GM23338 (cell line): ENCODE measurements around the gene WDR53. TPM values are rescaled to one million over a fixed set of nuclear protein-coding genes. Genes with fewer than 3 reads are reported as not detected.

ENCODE experiments used
- ATAC-seq: fragments of 200-7000 bp; cut with Tn5 transposase; 3 replicates; pipeline ENCODE4 v1.9.1; 2020
- DNase-seq: peaks from one replicate; pipeline ENCODE4 v3.0.0-alpha.2; 2015; ENCODE audit warnings: low spot score
- H2AFZ ChIP-seq: fragments of 200-600 bp; sonication (generic); 2 replicates; pipeline ENCODE4 v1.8.0; 2016; ENCODE audit warnings: antibody characterized with exemption, mild to moderate bottlenecking, moderate library complexity
- H3F3A ChIP-seq: fragments of 200-600 bp; sonication (generic); replicated peaks from 2 replicates; pipeline ENCODE4 v1.8.0; 2017; ENCODE audit warnings: antibody characterized with exemption, mixed run types, low read depth
- H3K27ac ChIP-seq: fragments of 200-600 bp; sonication (generic); 2 replicates; pipeline ENCODE4 v1.6.1; 2016; ENCODE audit warnings: low read depth
- H3K27me3 ChIP-seq: fragments of 200-600 bp; sonication (generic); 2 replicates; pipeline ENCODE4 v1.8.0; 2016; ENCODE audit warnings: mild to moderate bottlenecking, mixed run types, moderate library complexity; ENCODE audit not compliant: insufficient read depth
- H3K36me3 ChIP-seq: fragments of 200-600 bp; sonication (generic); 2 replicates; pipeline ENCODE4 v1.8.0; 2016; ENCODE audit warnings: mild to moderate bottlenecking; ENCODE audit not compliant: insufficient read depth
- H3K4me1 ChIP-seq: fragments of 200-600 bp; sonication (generic); 2 replicates; pipeline ENCODE4 v1.8.0; 2016; ENCODE audit warnings: mild to moderate bottlenecking, moderate library complexity; ENCODE audit not compliant: insufficient read depth
- H3K4me2 ChIP-seq: fragments of 200-600 bp; sonication (generic); 2 replicates; pipeline ENCODE4 v1.7.1; 2017; ENCODE audit warnings: mixed run types
- H3K4me3 ChIP-seq: fragments of 200-600 bp; sonication (generic); 2 replicates; pipeline ENCODE4 v1.6.1; 2016; ENCODE audit warnings: mixed run types
- H3K79me2 ChIP-seq: fragments of 200-600 bp; sonication (generic); replicated peaks from 2 replicates; pipeline ENCODE4 v1.8.0; 2017; ENCODE audit warnings: mild to moderate bottlenecking; ENCODE audit not compliant: insufficient read depth
- H3K9me2 ChIP-seq: fragments of 200-600 bp; sonication (generic); 2 replicates; pipeline ENCODE4 v1.8.0; 2017; ENCODE audit not compliant: insufficient read depth
- H4K20me1 ChIP-seq: fragments of 200-600 bp; sonication (generic); replicated peaks from 2 replicates; pipeline ENCODE4 v1.8.0; 2017; ENCODE audit warnings: mild to moderate bottlenecking; ENCODE audit not compliant: insufficient read depth
- H3K27ac Mint-ChIP-seq: 2 replicates; pipeline ENCODE4 v1.8.0; 2020; ENCODE audit warnings: inconsistent platforms, mild to moderate bottlenecking, moderate library complexity, mixed read lengths
- H3K27me3 Mint-ChIP-seq: 3 replicates; pipeline ENCODE4 v1.8.0; 2022; ENCODE audit warnings: low read depth, mild to moderate bottlenecking, moderate library complexity, mixed read lengths, inconsistent platforms; ENCODE audit not compliant: insufficient read depth, poor library complexity
- H3K36me3 Mint-ChIP-seq: 3 replicates; pipeline ENCODE4 v1.8.0; 2021; ENCODE audit warnings: low read depth, mild to moderate bottlenecking, inconsistent platforms, moderate library complexity, mixed read lengths
- H3K4me1 Mint-ChIP-seq: 3 replicates; pipeline ENCODE4 v1.8.0; 2020; ENCODE audit warnings: mild to moderate bottlenecking, inconsistent platforms, mixed read lengths
- H3K4me3 Mint-ChIP-seq: 3 replicates; pipeline ENCODE4 v1.8.0; 2021; ENCODE audit warnings: moderate library complexity, mild to moderate bottlenecking, inconsistent platforms, mixed read lengths
- H3K9me3 Mint-ChIP-seq: 3 replicates; pipeline ENCODE4 v1.8.0; 2020; ENCODE audit warnings: moderate library complexity, mild to moderate bottlenecking, inconsistent platforms, mixed read lengths
- CREB1 ChIP-seq: fragments of 250-450 bp; sonication (Bioruptor Pico); IDR thresholded peaks from 2 replicates; pipeline ENCODE4 v1.5.0; 2020; ENCODE audit warnings: low read depth, mild to moderate bottlenecking, moderate library complexity
- JUNB ChIP-seq: IDR thresholded peaks from one replicate; pipeline ENCODE4 v1.6.1; 2016; ENCODE audit warnings: antibody characterized with exemption; ENCODE audit not compliant: unreplicated experiment
- POLR2AphosphoS5 ChIP-seq: IDR thresholded peaks from 2 replicates; pipeline ENCODE4 v1.6.1; 2016; ENCODE audit warnings: antibody characterized with exemption, low read depth
- ZNF331 ChIP-seq: fragments of 250-450 bp; sonication (Bioruptor Pico); IDR thresholded peaks from 2 replicates; pipeline ENCODE4 v1.5.0; 2020; ENCODE audit warnings: low read depth, mild to moderate bottlenecking, moderate library complexity
- ZNF462 ChIP-seq: fragments of 250-450 bp; sonication (Bioruptor Pico); IDR thresholded peaks from 2 replicates; pipeline ENCODE4 v1.5.0; 2020; ENCODE audit warnings: mild to moderate bottlenecking, moderate library complexity
- polyA plus RNA-seq: library from polyadenylated mRNA; unstranded; fragments of >200 nt; fragmentation: Nextera tagmentation; extraction: Ambion mirVana; gene quantifications from 2 replicates; pipeline ENCODE4 v1.2.1, GENCODE V29; 2016
- total RNA-seq: library from RNA; depleted of rRNA; stranded (reverse); fragments of >200 nt; shearing (Covaris generic); gene quantifications from 2 replicates; pipeline ENCODE4 v1.2.3, GENCODE V29; 2014
- TF ChIP-seq, protein P1 (sequence below), 2 experiments: fragments of 200-600 bp in 1 of 2; sonication (generic) in 1 of 2; conservative IDR thresholded peaks; 2 replicates each; pipeline versions ENCODE4 v1.5.1 to v1.6.1; 2016 to 2017; ENCODE audit warnings: antibody characterized with exemption in 2 of 2, low read depth in 2 of 2, mild to moderate bottlenecking in 2 of 2, moderate library complexity in 1 of 2

WDR53 gene
- total and polyA plus RNA-seq, 2 experiments from 2014 or later = 6.8 to 29.7 TPM

- Histone ChIP-seq H3K27ac (no peak overlapping the region), H3F3A (no peaks in the 10 kb centered on the region; the same call in 1 of the 2 replicates), H3K4me1 (no peaks in the 10 kb centered on the region; the same call in 1 of the 2 replicates), H3K4me2 (peak overlapping the region; percentile 84), H3K27me3 (no peaks in the 10 kb centered on the region), H3K36me3 (no peaks in the 10 kb centered on the region), H3K79me2 (no peaks in the 10 kb centered on the region), H4K20me1 (no peaks in the 10 kb centered on the region), H3K4me3 (peak overlapping the region; percentile 70), H3K9me2 (no peaks in the 10 kb centered on the region), H2AFZ (peak overlapping the region; percentile 99)
- Mint-ChIP-seq H3K36me3 (peaks cover 11% of the 10 kb centered on the region), H3K27me3 (peaks cover 6% of the 10 kb centered on the region), H3K4me1 (peaks cover 12% of the 10 kb centered on the region), H3K9me3 (peaks cover 20% of the 10 kb centered on the region), H3K27ac (no peak overlapping the region; the same call in 1 of the 2 replicates), H3K4me3 (peak overlapping the region; percentile 62)
- peak; percentile 91 for ATAC-seq
- TF ChIP-seq ZNF331 (CRISPR knock-in tag) = no peak
- 0 out of 2 replicates have a peak, but pooled peaks have one; percentile 11 for TF ChIP-seq CREB1 (CRISPR knock-in tag)
- no peak for TF ChIP-seq ZNF462
- TF ChIP-seq JUNB = no peak
- TF ChIP-seq, protein P1, sequence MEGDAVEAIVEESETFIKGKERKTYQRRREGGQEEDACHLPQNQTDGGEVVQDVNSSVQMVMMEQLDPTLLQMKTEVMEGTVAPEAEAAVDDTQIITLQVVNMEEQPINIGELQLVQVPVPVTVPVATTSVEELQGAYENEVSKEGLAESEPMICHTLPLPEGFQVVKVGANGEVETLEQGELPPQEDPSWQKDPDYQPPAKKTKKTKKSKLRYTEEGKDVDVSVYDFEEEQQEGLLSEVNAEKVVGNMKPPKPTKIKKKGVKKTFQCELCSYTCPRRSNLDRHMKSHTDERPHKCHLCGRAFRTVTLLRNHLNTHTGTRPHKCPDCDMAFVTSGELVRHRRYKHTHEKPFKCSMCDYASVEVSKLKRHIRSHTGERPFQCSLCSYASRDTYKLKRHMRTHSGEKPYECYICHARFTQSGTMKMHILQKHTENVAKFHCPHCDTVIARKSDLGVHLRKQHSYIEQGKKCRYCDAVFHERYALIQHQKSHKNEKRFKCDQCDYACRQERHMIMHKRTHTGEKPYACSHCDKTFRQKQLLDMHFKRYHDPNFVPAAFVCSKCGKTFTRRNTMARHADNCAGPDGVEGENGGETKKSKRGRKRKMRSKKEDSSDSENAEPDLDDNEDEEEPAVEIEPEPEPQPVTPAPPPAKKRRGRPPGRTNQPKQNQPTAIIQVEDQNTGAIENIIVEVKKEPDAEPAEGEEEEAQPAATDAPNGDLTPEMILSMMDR (conservative IDR thresholded peaks at IDR 0.05; ENCODE audit: low read depth in 2 of 2) = peak; percentile 61 to 72
- peak; percentile 38 for TF ChIP-seq POLR2AphosphoS5
- peak; percentile 87 for DNase-seq
These were observed 39.6 kb downstream of the WDR53 start for GRCh38 chr3:196528639-196529233.
